AG08395 (cell line): ENCODE data around the gene ACTR10.

ENCODE experiments used
- DNase-seq: peaks from one replicate; pipeline ENCODE4 v3.0.0; 2012; ENCODE audit warnings: mixed read lengths, low spot score

The ACTR10 gene

DNA sequence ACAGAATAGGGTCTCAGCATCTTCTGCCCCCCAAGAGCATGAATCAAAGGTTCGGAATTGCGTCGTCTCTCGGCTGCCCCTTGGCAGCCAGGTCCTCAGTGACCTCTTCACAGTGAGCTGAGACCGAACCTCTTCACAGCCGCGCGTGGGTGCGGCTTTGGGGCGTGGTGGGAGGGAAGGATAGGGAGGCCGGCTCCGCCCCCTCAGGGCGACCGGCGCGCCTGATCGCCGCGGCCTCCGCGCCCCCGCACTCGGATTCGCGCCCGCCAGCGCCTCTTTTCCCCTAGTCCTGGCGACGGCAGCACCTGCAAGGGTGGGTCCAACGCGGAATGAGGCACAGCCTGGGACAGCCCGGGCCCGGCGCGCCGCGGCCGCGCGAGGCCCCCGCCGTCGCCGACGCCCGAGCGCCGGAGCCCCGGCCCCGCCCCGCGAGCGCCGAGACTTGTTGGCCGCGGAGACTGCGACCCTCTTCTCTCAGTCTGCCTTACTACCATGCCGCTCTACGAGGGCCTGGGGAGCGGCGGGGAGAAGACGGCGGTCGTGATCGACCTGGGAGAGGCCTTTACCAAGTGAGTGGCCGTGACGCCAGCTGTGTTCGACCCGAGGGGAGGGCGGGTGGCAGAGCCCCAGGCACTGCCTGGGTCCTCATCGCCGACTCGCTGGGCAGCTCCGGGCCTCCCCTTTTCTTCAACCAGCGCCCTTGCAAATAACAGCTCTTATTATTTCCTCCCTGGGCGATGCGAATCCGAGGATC is at the start of gene ACTR10:
Gene ACTR10, plus strand, starts transcription at position 424 of the 754 bp plus-strand sequence. Its CDS starts 69 bp downstream, at position 493.
- peak; percentile 88 for DNase-seq

DNA sequence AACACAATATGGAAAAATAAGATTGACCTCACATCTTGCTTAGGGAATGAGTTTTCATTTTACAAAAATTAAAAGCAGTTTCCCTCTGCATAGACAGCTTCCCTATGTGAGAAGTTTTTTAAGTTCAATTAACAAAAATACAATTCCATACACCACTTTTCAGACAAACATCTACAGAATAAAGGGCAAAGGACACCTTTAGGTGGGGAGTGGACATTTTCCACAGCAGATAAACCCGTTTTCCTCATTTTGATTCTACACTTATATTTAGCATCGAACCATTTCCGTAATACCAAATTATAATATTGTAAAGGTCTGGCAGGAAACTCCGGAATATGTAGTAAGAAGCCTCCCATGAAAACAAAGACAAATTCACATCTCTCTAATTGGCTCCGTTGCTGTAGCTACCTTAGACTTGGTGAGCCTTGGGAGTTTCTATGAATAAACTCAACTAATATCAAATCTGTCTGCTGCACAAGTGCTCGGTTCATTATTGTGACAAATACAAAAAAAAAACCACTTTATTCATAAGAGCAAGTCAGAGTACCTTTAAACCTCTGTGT is 49.6 kb upstream of the ACTR10 start:
- DNase-seq = no peak

DNA sequence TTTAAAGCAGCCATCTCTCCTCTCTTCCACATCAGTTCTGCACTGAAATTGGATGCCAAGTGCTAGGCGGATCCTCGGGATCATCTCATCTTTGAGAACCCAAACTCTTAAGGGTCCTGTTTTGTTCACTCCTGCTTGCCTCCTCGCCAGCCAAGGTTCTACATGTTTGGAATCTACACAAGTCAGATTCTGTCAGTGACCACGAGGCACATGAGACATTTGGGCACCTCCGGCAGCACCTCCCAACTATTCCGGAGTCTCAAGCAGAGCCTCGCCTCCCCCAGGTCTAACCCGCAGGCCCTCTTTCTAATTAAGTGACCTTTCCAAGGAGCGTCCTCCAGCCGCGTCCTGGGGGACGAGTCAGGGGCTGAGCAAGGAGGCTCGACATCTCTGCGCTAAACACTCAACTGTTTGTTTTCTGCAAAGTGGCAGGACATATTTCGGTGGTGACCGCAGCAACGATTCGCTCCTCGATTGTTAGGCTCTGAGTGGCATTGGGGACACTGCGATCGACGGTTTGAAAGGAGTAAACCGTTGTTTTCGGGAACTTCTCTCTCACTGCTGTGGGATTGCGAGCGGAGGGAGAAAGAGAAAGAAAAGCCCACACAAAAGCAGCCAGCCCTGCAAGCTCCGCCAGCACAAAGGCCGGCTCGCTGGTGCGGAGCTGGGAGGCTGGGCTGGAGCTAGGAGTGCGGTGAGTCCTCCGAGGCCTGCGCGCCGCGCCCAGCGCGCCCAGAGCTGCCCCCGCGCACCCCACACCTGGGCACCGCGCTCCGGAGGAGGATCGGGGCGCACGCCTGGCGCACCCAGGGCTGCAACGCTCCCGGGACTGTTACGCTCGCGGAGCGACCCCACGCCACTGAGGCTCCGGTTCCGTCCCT is 48.6 kb upstream of the ACTR10 start:
- peak; percentile 14 for DNase-seq

DNA sequence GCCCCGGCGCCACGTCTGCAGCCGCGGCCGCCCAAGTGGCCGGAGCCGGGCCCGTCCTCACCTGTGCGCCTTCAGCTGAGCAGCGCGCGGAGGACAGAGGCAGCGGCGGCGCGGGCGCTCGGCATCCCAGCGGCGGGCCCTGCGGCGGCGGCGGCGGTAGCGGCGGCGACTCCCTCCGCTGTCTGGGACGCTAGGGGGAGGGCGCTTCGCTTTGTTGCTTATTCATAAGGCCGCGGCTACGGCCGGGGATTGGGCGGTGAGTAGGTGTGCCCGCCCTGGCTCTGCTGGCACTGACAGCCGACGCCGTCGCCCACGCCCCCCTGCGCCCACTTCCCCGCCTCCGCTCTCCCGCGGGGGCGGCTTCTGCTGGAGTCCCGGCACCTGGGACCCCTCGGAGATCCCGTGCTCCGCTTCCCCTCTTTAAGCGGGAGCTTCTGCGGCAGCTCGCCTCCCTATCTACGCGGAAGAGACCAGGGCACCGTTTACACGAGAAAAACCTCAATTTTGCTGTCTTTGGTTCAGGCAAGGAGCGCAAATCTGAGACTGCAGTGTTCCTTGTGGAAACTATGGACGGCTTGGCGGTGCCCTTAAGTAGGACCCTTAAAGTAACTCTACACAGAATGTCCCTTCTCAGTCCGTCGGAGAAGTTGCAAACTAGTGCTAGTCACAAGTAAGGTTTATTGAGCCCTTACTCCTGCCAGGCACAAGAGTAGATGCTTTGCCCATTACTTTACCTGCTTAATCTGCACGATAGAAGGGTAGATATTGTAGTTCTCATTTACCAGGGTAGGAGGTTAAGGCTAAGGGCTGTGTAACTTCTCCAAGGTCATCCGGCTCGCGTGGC is 47.7 kb upstream of the ACTR10 start, which contains the start of gene ARMH4:
Gene ARMH4, minus strand, starts transcription at position 200 of the 844 bp plus-strand sequence. CDS start 12,855 bp downstream, outside the sequence.
- DNase-seq = peak; percentile 88

DNA sequence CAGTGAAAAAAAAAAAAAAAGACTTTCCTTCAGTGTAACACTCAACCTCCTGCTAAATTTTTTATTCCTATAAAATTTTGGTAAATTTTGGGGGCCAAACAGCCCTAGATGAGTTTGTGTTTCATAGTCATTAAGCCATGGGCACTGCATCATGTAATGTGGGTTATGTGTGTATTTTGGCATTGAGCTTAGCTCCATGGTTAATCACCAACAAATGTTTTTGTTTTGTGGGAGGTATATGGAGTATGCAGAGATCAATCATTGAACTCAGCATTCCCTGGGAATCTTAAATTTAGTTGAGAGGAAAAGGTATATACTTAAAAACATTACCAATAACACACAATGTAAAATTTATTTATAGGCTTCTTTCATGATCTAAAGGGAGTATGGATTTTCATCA is 39.4 kb upstream of the ACTR10 start:
- DNase-seq = no peak

DNA sequence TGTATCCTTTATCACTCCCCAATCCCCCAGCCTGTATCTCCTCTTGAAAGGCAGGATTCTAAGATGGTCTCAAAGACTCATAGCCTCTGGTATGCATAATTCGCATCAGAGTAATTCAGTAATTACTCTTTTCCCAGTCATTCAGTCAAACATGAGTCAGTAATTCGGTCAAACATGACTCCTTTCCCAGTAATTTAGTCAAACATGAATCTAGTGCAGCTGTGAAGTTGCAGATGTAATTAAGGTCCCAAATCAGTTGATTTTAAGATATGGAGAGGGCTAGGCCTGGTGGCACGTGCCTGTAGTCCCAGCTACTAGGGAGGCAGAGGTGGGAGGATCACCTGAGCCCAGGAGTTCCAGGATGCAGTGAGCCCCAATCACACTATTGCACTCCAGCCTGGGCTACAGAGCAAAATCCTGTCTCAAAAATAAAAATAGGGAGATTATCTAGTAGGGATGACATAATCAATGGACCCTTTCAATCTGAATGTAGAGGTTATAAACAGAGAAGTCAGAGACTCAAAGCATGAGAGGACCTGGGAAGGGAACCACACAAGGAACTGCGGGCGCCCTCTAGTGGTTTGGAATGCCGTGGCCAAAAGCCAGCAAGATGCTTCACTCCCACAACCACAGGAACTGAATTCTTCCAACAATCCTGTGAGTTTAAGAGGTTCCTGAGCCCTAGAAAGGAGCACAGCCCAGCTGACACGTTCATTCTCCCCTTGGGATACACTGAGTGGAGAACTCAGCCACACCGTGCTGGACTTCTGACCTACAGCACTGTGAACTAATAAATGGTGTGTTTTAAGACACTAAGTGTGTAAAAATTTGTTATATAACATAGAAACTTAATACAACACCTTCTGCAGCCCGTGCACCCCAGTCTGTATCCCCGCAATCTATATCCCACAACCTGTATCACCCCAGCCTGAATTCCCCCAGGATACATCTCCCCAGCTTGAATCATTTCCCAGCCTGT is 33.7 kb upstream of the ACTR10 start:
- peak; percentile 74 for DNase-seq

DNA sequence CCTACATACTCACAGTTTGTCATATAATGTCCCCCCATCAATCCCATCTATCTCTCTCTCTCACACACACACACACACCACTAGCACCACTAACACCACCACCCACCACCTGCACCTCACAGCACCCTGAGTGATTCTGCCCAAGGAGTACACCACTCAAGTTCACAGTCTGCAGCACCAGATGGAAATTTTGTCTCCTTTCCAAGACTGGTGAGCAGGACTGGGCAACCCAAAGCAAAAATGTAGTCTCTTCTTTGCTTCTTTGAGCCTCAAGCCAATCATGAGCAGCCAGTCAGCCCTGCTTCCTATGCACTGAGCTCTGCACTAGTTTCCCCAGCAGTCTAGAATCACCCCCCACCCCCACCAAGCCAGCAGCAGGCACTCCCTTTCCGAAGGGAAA is 32.9 kb upstream of the ACTR10 start:
- DNase-seq = no peak

DNA sequence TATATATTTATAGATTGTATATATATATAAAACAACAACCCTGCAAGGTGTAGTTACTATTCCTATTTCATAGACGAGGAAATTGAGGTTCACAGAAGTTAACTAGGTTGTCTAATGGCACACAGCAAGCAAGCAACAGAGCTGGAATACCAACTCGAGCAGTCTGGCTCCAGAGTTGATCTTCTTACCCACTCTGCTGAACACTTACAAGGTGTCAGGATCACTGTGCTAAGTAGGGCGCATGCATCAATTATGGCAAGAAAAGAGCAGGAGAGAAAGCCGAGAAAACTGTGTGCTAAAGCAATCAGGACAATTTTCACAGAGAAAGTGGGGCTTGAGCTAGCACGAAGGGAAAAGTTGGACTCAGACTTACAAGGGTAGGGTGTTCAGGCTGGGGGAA is 32.1 kb upstream of the ACTR10 start:
- DNase-seq = no peak

DNA sequence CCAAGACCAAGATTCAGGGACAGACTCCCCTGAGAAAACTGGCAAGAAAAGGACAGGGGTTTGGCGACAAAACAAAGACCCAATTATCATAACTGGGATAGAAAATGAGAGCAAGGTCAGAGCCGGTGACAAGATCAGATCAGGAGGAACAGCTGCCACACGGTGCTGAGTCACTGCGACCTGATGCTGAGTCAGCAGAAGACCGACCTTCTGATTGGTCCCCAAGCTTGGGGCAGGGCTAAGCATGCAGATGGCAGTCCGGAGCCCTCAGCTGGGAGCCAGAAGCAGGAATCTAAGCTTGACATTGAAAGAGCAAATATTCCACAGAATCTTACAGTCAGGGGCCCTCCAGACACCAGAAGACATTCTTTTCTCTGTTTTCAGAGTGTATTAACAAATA is 28.9 kb upstream of the ACTR10 start:
- DNase-seq = peak; percentile 98

DNA sequence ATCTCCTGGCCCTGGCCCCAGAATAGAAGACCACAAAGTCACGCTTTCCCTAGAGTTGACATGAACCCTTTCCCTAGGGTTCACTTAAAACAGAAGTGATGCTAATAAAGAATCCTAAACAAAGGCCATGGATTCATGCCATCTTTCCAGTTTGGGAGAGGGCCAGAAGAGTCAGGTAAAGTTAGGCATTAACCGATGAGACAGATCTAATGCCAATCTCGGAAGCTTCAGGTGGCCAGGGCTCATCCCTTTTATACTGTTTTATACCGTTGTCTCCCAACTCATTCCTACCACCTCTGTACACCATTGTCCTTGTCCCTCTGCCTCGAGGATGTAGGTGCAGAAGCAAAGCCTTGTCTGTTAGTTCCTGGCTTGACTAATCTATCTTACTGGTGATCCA is 22.8 kb upstream of the ACTR10 start:
- no peak for DNase-seq

DNA sequence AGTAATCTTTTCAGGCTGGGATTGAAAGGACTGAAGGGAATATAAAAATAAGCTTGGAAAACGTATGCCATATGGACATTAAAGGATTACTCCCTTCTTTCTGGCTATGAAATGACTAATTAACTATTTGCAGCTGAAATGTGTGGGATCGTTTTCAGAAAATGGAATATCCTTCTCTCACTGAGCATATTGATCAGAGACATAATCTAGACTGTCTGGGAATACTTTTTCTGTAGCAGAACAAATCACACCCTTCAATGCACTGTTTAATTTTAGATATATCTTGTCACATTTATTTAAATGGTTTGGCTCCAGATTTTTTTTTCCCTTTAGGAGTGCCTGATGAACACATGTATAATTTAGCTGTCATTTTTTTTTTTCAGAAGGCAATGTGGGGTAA is 10.8 kb upstream of the ACTR10 start:
- DNase-seq = no peak

DNA sequence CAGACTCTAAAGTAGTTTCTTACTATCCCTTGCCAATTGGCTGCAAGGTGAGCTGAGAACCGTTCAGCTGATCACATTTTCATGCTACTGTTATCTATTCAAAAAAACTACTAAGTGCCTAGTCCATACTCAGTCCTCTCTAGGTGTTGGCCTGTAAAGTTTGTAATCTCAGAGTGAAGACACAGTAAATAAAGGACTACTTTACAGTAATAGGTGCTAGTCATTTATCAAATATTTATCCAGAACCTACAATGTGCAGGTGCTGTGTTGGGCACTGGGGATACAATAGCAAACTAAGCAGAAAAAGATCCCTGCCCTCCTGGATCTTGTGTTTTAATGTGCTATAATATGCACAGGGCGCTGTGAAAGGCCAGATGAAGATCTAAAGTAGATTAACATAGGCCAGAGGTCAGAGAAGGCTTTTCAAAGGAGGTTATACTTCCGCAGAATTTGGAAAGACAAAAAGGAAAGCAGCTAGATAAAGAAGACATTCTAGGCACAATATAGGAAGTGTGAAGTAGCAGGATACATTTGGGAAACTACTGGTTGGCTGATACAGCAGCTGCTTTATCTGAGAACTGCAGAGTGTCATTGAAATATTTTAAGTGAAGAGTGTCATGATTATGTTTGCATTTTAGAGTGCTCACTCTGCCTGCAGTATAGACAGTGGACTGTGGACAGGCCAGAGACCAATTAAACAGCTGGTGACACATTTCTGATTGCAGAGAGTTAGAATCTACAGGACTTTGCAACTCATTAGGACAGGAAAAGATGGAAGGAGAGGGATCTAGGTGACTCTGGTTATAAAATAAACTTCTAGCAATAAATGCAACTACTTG is 8.0 kb upstream of the ACTR10 start:
- no peak for DNase-seq

DNA sequence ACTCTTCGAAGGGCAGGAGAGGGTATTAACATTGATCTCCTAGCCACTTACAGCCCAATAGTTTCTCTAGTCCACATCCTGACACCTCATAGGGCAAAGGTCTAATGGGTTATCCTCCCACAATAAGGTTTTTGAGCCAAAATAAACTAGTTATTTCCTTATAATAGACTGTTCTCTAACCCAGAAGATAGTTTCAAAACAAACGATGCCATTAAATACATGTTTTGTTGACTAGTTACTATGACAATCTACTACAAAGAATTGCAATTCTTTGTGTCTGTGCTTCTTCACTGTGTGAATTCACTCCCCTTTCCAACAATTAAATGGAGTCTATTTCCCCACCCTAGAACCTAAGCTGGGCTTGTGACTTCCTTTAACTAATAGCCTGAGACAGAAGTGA is 6.4 kb upstream of the ACTR10 start:
- DNase-seq = no peak

DNA sequence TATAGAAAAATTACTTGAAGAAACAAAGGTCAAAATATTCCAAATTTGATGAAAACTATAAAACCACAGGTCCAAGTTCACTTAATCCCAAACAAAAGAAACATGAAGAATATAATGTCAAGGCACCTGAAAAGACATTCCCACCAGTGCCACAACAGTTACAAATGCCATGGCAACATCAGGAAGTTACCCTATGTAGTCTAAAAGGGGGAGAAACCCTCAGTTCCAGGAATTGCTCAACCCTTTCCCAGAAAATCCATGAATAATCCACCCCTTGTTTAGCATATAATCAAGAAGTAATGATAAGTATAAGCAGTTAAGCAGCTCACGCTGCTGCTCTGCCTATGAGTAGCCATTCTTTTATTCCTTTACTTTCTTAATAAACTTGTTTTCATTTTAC is 3.8 kb upstream of the ACTR10 start:
- DNase-seq = no peak

DNA sequence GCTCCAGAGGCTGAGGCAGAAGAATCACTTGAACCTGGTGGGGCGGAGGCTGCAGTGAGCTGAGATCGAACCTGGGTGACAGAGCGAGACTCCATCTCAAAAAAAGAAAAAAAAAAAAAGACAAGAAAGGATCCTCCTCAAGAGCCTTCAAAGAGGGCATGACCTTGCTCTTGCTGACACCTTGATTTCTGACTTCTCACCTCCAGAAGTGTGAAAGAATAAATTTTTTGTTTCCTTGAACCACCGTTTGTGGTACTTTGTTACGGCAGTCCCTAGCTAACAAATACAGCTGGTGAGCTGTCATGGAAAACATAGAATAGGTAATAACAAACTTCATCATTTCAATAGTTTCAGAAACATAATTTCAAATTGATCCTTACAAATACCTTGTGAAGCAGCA is 1.9 kb upstream of the ACTR10 start:
- no peak for DNase-seq

DNA sequence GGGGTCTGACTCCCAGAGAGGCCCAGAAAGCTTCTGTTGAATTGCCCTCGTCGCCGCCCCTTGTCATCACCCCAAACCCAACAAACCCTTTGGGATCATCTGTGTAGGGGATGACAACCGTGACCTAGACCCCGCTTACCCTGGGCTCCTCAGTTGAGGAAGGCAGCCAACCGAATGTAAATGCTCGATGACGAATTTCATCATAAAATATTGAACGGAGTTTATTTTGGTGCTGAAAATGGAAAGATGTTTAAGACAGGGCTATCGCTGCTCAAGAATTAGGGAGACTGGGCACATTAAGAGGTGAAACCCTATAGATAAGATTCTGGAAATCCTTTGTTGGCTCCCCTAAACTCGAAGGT is 512 bp downstream of the ACTR10 start:
- no peak for DNase-seq

DNA sequence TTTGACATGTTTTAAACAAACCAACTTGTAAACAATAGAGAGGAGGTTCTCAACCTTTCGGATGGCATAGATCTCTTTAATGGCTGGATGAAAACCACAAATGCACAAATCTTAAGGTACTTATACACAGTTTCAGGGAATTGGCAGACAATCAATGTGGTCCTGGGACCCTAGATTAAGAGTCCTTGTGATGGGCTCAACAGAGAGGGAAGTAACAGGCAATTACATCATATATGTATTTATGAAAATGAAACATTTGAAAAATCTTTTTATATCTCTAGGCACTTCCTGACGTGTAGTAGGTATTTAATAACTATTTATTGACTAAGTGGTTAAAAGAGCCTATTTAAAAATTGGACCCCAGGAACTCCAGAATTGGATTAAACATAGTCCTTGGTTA is 897 bp downstream of the ACTR10 start:
- no peak for DNase-seq

DNA sequence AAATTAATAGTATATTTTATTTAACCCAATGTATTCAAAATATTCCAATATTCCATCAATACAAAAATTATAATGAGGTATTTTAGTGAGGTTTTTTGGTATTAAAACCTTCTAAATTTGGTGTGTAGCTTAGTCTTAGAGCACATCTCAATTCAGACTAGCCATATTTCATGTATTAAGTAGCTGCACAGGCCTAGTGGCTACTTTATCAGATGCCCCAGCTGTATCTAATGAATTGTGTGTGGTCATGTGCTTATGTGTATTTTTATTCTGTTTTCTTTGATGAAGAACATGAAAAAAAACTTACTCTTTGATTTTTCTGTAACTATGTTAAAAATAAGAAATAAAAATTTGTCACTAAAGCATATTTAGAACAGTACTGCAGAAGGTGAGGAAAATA is 13.2 kb downstream of the ACTR10 start:
- no peak for DNase-seq

DNA sequence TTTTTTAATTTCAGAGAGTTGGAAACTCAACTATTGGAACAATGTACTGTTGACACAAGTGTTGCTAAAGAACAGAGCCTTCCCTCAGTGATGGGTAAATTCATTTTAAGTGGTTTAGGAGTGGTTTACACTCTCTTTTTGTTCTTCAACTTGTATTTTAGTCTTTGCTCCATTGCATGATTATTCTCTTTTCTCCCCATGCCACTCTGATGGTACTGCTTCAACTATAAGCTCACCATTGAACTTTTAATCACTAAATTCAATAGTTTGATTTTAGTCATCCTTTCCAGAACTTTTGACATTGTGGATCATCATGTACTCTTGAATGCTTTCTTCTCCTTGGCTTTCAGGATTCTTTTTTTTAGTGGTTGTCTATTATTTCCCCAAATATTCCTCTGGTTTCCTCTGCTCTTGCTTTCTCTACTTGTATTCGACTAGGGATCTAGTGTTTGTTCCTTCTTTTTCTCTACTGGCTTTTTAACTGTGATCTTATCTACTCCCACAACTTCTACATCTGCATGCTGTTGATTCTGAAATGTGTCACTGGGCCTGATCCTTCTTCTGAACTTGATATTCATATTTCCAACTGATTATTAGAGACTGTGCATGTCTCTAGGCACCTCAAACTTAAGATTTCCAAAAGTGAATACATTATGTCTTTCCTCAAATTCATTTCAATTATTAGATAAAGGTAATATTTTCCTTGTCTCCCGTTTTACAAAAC is 15.4 kb downstream of the ACTR10 start:
- no peak for DNase-seq
